NCI-H2196 (cell line): Measurements from ENCODE around the gene AMMECR1.
"Not testable (repeated sequence)": the region's sequence is repeated elsewhere in the genome, so short reads cannot be mapped to it uniquely, and the experiment has no call there.

ENCODE experiments used
- DNase-seq: peaks from one replicate; lab custom pipeline; 2025; ENCODE audit not compliant: unreplicated experiment; lab: John Stamatoyannopoulos, UW

Gene AMMECR1

DNA sequence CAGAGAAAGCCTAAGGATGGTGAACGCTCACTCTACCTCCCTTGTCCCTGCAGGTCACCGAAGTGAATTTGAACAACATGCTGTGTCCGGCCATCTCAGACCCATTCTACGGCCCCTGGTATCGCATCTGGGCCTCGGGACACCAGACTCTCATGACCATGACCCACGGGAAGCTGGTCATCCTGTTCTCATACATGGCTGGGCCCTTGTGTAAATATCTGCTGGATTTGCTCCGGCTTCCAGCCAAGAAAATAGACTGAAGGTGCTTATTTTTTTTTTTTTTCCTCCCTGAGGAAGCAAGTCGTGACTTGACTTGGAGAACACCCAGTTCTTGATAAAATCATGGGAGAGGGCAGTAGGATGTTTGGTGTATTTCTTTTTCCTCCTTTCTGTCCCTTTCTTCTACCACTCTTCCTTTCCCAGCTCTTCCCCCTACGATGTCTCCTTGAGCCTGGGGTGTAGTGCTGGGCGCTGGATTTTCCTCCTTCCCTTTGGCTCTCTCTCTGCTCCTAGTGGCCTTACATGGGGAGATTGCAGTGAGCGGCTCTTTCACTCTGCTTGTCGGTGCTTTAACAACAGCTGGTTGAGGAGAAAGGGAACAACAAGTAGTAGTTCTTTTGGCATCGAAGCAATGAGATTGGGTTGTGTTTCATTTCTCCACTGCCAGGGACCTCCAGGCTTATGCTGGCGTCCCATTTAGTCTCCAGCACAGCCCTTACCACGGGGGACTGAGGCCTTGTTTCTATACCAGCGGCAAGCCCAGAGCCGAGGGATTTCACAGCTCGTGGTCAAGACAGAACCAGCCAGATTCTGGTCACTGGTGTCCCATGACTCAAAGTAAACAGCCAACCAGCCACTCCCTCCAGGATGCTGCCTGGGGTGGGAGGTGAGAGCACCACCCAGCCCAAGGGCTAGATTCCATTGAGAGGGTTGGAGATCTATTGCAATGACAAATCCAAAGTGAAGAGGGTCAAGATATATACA lies 144.4 kb downstream of the AMMECR1 start:
- no peak for DNase-seq

DNA sequence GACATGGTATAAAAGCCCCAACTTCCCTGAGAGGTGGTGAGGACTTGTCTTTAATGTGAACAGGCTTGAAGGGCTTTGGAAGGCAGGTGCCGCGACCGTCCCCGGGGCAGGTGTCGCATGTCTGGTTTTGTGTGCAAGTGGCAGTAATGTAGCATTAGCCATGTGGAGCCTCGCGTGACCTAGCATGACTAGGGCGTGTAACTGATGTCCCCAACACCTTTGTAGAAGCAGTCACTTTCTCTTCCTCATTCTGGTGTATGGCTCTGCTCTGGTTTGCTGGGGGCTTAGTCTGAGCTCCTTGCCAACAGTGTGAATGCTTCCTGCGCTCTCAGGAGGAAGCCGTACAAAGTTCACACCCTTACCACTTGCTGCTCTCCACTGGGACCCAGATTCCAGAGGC lies 145.7 kb downstream of the AMMECR1 start:
- DNase-seq, result no peak

DNA sequence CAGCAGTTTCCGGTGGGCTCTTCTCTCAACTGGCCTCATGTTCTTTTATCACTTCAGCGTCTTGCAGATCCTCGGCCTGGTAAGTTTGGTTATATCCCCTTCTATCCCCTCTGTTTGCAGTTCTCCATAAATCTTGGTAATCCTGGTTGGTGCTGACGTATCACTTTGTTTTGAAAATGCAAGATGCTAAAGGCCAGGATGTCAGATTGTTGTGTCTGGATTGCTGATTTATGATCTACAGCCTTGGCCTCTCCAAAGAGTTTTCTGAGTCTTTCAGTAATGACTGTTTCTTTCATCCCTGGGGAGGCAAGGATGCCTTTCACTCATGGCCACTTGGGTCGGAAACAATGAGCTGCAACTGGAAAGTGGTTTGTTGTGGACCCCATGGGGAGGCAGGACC lies 146.4 kb downstream of the AMMECR1 start:
- no peak for DNase-seq

DNA sequence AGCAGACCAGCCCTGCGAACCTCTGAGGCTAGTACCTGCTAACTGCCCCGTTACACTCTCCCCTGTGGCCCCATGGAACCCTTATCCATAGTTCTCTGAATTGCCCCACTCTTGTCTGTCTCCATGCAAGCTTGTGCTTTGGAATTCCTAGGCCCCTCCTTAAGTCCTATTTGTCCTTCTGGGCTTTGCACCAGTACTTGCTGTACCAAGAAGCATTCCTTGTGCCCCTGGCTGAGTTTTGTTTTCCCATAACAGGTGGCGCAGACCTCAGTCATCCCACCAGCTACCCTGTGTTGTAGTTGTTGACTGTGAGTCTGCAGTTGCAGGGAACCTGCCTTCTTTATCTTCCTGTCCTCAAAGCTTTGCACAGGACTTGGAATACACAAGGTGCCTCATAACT lies 147.9 kb downstream of the AMMECR1 start:
- no peak for DNase-seq

DNA sequence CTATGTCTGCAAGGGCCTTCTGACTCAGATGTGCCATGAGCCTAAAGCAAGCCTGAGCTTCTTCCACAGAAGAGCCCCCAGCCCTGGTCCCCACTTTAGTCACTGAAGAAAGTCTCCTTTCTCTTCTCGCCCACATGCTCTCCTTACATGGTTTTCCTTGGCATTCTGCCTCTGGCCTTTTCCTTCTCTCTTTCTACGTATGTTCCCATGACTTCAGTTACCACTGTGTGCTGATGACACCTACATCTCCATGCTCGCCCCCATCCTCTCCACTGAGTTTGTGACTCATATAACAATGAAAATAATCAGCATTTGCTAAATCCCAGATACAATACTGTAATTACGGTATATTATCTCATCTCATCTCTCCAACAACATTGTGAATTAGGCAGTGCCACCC lies 149.3 kb downstream of the AMMECR1 start:
- no peak for DNase-seq

DNA sequence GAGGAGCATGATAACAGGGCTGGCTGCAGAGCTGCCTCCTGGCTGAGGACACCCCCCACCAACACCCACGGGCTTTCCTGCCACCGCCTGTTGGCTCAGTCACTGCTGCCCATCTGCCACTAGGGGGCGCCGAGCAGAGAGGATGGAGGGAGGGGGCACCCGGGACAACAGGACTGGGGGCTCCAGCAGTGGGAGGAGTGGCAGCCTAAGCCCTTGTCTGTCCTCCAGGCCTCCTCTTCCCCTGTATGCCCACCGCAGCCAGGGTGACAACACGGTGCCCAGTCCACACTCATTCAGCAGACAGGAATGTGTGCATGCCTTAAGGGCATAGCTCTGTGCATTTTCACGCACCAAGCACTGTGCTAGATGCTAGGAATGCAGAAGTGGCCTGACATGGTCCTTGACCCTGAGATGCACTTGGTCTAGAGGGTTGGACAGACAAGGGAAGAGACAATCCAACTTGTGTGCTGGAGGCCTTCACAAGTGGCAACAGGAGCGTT lies 149.9 kb downstream of the AMMECR1 start:
- DNase-seq, result no peak

DNA sequence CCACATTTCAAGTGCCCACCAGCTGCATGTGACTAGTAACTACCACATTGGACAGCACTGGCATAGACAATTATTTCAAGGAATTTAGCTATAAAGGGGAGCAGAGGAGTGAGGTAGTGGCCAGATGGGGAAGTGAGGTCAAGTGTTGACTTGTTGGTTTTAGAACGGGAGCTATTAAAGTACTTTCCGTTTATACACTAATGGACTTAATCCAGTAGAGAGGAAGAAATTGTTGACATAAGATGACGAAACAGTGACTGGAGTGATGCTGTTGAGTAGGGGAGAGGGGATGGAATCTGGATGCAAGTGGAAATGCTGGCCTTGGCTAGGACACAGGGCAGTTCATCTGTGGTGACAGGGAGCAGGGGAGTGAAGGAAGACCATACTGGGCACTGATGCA lies 154.4 kb downstream of the AMMECR1 start:
- DNase-seq, result no peak

DNA sequence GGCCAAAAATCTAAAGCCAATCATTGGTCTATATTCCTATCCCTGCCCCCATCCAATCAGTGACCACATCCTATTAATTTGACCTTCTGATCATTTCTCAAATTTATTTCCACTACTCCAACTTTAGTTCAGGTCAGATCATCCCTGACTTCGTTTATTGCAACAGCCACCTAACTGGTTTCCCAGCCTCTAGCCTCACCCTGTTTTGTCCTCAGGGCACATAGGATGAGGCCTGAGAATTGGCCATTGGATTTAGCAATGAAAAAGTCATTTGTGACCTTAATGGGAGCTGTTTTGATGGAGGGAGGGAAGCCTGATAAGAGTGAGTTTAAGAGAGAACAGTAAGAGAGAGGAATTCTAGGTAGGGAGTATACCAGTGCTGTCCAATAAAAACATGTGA lies 155.0 kb downstream of the AMMECR1 start:
- no peak for DNase-seq

DNA sequence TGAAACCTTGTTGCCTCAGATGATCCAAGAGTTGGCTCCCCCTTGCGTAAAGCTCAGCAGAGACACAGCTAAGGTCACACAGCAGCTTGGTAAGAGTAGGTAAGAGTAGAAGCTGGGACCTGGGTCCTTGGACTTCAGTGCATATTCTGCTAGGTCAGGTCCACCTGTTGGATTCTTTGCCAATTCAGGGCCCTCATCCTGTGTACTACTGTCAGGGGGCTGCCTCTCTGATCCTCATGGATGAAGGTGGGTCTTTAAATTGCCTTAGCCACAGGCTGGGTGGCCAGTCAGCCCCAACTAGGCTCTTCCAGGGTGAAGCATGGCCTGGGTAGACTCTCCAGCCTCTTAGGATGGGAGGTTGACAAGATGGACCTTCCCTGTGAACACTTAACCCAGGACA lies 155.8 kb downstream of the AMMECR1 start:
- DNase-seq, result no peak

DNA sequence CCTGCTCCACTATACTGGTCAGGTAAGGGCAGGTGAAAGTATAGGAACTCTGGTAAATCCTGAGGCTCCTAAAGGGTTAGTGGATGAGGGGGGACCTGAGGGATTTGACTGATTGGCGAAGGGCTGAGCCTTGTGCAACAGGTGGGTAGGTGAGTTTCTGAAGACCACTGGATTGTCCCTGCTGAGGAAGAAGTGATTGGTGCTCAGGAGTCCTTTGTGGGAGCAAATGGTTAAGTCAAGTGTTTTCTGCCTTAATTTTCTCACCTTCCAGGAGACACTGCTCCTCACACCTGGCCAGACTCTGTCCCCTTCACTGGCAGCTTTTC lies 156.6 kb downstream of the AMMECR1 start:
- DNase-seq, result no peak

DNA sequence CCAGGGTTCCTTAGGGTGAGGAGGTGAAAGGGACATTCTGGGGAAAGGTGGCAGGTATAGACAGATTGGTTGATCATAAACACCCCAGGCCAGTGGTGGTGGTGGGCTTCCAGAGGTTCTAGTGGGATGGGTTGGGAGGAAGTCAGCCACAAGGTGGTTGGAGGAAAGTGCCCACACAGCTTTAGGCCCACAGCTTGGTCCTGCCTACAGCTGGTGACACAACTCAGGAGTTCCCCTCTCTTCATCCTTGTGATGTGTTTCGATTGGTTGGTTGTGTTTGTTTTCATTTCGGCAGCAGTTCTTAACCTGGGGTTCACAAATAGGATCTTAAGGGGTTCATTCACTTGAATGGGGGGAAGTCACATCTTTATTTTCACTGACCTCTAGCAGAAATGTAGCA lies 158.0 kb downstream of the AMMECR1 start:
- no peak for DNase-seq

DNA sequence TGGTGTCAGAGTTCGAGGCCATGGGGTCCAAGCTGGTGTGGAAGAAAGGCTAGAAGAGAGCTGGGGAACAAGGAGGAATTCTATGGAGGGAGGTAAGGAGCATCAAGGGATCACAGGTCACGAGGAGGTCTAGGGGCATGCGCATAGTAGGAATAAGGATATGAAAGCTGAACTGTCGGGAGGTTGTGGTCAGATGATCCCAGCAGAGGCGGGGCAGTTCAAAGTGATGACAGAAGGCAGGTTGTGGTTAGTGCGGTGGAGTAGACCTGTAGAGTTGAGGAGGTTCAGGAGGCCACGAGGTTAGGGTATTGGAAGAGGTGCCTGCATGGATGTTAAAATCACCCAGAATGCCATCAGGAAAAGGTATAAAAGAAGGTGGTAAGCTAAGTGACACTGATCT lies 158.7 kb downstream of the AMMECR1 start:
- DNase-seq, result no peak

DNA sequence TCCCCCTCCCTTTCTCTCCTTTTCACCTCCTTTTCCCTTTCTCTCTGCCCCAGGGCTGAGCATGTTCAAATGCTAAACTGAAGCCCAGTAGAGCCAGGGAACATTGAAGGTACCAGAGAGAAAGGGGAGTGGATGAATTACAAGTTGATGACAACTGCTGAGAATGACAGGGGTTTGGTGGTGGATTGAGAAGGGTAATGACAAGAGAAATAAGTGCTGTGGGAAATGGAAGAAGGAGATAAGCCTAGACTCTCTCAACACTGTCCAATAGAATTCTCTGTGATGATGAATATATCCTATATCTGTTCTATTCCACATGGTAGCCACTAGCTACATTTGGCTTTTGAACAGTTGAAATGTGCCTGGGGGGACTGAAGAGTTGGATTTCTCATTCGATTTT lies 160.4 kb downstream of the AMMECR1 start:
- DNase-seq, result no peak

DNA sequence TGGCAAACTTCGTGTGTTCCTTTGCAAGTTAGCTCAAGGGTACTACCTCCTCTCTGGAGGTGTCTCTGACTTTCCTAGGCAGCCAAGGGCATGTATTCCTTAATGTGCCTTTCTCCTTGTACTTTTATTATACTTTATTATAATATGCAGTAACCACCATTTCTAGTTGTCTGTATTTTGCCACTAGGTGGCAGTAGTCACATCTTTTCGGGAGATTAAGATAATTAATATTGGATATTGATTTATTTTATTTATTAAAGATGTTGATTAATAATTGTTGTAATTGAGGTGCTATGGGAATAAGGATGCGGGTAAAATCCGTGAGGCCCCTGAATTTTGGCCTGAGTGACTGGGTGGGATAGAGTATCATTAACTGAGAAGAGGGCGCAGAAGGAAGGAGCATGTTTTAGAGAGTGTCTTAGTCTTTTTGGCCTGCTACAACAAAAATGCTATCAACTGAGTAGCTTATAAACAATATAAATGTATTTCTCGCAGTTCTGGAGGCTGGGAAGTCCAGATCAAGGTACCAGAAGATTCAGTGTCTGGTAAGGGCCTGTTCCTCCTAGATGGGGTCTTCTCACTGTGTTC lies 161.6 kb downstream of the AMMECR1 start:
- peak; percentile 6 for DNase-seq

DNA sequence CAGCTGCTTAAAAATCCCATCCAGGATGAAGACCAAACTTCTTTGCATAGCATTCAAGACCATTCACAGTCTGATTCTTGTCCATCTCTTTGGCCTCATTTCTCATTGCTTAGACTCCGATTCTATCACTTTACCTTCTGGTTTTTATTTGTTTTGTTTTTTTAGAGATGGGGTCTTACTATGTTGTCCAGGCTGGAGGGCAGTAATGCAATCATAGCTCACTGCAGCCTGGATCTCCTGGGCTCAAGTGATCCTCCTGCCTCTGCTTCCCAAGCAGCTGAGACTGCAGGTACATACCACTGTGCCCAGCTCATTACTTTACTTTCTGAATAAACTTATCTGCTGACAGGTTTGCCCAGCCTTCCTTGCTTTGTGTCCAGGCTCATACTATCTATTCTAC lies 162.1 kb downstream of the AMMECR1 start:
- no peak for DNase-seq

DNA sequence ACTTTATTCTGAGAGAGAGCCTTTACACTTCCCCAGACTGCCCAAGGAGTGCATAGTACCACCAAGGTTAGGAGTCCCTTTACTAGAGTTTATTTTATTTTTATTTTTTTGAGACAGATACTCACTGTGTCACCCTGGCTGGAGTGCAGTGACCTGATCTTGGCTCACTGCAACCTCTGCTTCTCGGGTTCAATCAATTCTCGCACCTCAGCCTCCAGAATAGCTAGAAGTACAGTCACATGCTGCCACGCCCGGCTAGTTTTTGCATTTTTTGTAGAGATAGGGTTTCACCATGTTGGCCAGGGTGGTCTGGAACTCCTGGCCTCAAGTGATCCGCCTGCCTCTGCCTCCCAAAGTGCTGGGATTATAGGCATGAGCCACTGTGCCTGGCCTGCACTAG lies 163.6 kb downstream of the AMMECR1 start:
- not testable (repeated sequence) for DNase-seq

DNA sequence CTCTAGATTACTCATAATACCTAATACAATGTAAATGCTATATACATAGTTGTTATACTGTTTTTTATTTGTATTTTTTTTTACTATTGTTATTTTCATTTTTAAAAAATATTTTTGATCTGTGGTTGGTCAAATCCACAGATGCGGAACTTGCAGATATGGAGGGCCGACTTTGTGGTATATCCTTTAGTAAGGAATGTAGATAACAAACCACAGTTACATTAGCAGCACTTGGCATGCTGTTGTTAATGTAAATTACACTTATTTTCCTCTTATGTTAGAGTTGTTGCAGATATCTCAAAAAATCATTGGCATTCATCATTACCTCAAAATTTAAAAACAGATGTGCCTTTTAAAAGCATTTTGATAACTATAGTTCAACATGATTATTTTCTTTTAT lies 164.0 kb downstream of the AMMECR1 start:
- DNase-seq, result no peak

DNA sequence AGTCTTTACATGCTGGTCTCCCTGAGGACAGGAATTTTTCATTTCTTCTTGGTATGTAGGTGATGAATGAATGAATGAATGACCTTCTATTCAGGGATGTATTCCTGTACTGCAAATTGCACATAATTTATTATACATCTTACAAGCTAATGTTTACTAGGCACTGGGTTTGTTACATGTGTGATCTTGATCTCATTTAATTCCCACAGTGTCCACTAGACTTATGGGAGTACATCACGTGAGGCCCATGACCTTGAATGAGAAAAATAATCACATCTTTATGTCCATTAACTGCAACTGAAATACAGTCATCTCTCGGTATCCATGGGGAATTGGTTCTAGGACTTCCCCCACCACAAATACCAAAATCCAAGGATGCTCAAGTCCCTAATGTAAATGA lies 164.6 kb downstream of the AMMECR1 start:
- DNase-seq, result no peak

DNA sequence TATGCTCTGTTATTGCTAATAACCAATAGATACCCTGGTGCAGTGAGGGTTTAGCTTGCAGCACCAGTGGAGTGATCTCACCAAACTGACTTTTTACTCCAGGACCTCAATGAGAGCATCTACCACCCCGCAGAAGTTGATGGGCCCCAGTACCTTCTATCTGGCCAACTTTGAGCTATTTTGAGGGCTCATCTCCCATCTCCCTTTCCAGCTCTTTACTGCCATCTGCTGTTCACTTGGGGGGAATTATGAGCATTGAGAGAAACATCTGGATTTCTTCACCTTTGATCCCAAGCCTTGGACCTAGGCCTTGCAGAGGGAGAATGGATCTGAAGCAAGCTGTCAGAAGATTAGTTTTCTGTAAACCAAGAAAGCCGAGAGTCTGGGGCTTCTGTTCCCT lies 171.4 kb downstream of the AMMECR1 start:
- peak; percentile 58 for DNase-seq

DNA sequence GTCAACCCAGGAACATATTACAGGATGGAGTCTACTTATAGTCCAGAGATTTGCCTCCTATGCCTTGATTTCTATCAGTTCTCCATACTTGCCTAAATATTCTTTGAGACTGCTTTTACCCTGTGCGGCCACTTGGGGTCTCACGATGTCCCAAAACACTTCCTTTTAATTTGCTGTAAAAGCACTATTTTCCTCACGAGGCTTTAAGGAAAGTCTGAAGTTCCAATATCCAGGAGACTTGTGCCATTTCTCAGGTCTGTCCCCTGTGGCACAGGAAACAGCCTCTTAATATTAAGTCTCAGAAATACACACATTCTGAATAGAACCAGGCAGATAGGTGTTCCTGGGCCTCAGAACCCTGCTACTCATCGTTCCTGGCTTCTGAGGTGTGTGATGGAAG lies 172.0 kb downstream of the AMMECR1 start:
- DNase-seq, result no peak

DNA sequence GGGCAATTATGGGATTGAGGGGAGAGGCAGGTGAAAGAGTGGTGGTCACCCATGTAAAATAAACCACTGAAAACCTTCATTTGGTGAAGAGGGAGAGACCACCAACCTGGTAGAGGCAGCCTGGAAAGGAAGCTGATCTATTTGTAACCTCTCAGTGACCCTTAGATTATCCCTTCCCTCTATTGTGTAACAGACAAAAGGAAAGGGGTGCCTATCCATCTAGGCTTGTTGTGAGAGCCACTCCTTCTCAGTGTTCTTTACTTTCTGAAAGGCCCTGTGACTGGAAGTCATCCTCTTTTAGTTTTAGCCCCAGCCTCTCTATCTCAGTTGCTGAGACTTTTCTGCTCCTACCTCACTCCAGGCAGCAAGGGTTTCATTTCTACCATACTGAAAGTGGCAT lies 172.6 kb downstream of the AMMECR1 start:
- no peak for DNase-seq
